ENCODE data around the gene EIF4G1.

DNA sequence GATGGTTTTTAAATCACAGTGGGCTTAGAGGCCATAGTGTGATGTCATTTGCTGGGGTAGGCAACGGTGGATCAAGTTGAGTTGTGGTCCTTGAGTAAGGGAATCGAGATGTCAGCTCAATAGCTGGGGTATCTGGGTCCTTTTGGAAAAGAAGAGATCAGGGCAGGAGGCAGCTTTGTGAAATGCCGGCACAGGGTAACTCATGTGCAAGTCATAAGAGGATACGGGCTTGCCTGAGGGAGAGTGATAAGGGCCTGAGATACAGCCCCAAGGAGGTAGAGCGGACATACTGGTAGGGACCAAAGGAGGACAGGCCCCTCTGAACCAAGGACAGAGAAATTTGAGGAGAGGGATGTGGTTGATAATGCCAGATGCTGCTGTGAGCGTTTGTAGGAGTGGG, 18.8 kb downstream of the EIF4G1 start:
- TF ChIP-seq EZH2 (IDR thresholded peaks at IDR 0.05) (no peak), EZH2phosphoT487 (IDR thresholded peaks at IDR 0.05) (no peak)
- TF ChIP-seq, protein P1, sequence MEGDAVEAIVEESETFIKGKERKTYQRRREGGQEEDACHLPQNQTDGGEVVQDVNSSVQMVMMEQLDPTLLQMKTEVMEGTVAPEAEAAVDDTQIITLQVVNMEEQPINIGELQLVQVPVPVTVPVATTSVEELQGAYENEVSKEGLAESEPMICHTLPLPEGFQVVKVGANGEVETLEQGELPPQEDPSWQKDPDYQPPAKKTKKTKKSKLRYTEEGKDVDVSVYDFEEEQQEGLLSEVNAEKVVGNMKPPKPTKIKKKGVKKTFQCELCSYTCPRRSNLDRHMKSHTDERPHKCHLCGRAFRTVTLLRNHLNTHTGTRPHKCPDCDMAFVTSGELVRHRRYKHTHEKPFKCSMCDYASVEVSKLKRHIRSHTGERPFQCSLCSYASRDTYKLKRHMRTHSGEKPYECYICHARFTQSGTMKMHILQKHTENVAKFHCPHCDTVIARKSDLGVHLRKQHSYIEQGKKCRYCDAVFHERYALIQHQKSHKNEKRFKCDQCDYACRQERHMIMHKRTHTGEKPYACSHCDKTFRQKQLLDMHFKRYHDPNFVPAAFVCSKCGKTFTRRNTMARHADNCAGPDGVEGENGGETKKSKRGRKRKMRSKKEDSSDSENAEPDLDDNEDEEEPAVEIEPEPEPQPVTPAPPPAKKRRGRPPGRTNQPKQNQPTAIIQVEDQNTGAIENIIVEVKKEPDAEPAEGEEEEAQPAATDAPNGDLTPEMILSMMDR (IDR thresholded peaks at IDR 0.05), result no peak

All from neural progenitor cell (in vitro differentiated cells).